Measurements from ENCODE around the gene RIGI. TPM values are rescaled to one million over a fixed set of nuclear protein-coding genes. Genes with fewer than 3 reads are reported as not detected.

RIGI gene
- total and polyA plus RNA-seq, 10 of the 15 experiments (the other 5 are each of a cell fraction or from before 2014, with no cell fraction given): 5.3 to 15.2 (median 9.1) TPM

- TF ChIP-seq MXI1 (IDR thresholded peaks at IDR 0.05; ENCODE audit: low read depth, low read length) (no peak; the same call in none of the 2 replicates), CHD1 (IDR thresholded peaks at IDR 0.05; ENCODE audit: low read depth, low read length) (peak; percentile 52; the same call in 1 of the 2 replicates), NFYA (IDR thresholded peaks at IDR 0.05; ENCODE audit: borderline replicate concordance, low read depth, low read length) (no peak), PML (IDR thresholded peaks at IDR 0.05; ENCODE audit: low read length) (peak; percentile 83; the same call in 1 of the 2 replicates), SMARCA5 (IDR thresholded peaks at IDR 0.05) (peak; percentile 76), JUND (IDR thresholded peaks at IDR 0.05; ENCODE audit: low read depth, low read length) (no peak), BCLAF1 (IDR thresholded peaks at IDR 0.05) (no peak), RAD51 (IDR thresholded peaks at IDR 0.05) (peak; percentile 98), NBN (IDR thresholded peaks at IDR 0.05) (peak; percentile 81), RFX5 (IDR thresholded peaks at IDR 0.05; ENCODE audit: low read depth, low read length) (no peak), PAX8 (IDR thresholded peaks at IDR 0.05) (no peak), IKZF2 (IDR thresholded peaks at IDR 0.05) (peak in 1 of 2 experiments; percentile 73), ZNF384 (IDR thresholded peaks at IDR 0.05; ENCODE audit: borderline replicate concordance, low read depth, low read length) (no peak), NRF1 (conservative IDR thresholded peaks at IDR 0.05; ENCODE audit: low read depth, low read length) (no peak), DPF2 (IDR thresholded peaks at IDR 0.05) (peak; percentile 56; the same call in 1 of the 2 replicates), TCF3 (IDR thresholded peaks at IDR 0.05; ENCODE audit: borderline replicate concordance, insufficient read depth, low read depth, low read length) (no peak), NKRF (conservative IDR thresholded peaks at IDR 0.05) (peak; percentile 65; the same call in 1 of the 2 replicates)
- TF ChIP-seq, protein P1, sequence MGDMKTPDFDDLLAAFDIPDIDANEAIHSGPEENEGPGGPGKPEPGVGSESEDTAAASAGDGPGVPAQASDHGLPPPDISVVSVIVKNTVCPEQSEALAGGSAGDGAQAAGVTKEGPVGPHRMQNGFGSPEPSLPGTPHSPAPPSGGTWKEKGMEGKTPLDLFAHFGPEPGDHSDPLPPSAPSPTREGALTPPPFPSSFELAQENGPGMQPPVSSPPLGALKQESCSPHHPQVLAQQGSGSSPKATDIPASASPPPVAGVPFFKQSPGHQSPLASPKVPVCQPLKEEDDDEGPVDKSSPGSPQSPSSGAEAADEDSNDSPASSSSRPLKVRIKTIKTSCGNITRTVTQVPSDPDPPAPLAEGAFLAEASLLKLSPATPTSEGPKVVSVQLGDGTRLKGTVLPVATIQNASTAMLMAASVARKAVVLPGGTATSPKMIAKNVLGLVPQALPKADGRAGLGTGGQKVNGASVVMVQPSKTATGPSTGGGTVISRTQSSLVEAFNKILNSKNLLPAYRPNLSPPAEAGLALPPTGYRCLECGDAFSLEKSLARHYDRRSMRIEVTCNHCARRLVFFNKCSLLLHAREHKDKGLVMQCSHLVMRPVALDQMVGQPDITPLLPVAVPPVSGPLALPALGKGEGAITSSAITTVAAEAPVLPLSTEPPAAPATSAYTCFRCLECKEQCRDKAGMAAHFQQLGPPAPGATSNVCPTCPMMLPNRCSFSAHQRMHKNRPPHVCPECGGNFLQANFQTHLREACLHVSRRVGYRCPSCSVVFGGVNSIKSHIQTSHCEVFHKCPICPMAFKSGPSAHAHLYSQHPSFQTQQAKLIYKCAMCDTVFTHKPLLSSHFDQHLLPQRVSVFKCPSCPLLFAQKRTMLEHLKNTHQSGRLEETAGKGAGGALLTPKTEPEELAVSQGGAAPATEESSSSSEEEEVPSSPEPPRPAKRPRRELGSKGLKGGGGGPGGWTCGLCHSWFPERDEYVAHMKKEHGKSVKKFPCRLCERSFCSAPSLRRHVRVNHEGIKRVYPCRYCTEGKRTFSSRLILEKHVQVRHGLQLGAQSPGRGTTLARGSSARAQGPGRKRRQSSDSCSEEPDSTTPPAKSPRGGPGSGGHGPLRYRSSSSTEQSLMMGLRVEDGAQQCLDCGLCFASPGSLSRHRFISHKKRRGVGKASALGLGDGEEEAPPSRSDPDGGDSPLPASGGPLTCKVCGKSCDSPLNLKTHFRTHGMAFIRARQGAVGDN (IDR thresholded peaks at IDR 0.05): peak; percentile 26; the same call in 1 of the 2 replicates
- TF ChIP-seq, protein P2, sequence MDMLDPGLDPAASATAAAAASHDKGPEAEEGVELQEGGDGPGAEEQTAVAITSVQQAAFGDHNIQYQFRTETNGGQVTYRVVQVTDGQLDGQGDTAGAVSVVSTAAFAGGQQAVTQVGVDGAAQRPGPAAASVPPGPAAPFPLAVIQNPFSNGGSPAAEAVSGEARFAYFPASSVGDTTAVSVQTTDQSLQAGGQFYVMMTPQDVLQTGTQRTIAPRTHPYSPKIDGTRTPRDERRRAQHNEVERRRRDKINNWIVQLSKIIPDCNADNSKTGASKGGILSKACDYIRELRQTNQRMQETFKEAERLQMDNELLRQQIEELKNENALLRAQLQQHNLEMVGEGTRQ (IDR thresholded peaks at IDR 0.05; ENCODE audit: borderline replicate concordance, low read depth, low read length): peak; percentile 84
These were observed 26.3 kb upstream of the RIGI start, which contains the start of the genes SMIM27 and TOPORS (continued) for GRCh38 chr9:32552172-32552872.

All from GM12878 (cell line).